OCI-LY7 (cell line): ENCODE results near the gene ZDHHC11B. TPM values are rescaled to one million over a fixed set of nuclear protein-coding genes. Genes with fewer than 3 reads are reported as not detected.

ENCODE experiments used
- BruUV-seq: library from RNA; stranded (reverse); fragments of 400-500 nt; replicated peaks from 2 replicates; lab custom pipeline; 2021; lab: Mats Ljungman, UMichigan
- CTCF ChIA-PET: fragments of 300-600 bp; sonication (Branson Sonifier 250); formaldehyde crosslinking; loops from one replicate; lab custom pipeline; 2022; ENCODE audit warnings: antibody characterized with exemption; ENCODE audit not compliant: unreplicated experiment; lab: Charles Lee
- POLR2A ChIA-PET: fragments of 300-600 bp; sonication (Branson Sonifier 250); formaldehyde crosslinking; loops from one replicate; lab custom pipeline; 2022; ENCODE audit warnings: antibody characterized with exemption; lab: Charles Lee
- DNase-seq: peaks from one replicate; pipeline ENCODE4 v3.0.0-alpha.2; 2015; ENCODE audit warnings: low spot score
- H2AFZ ChIP-seq: fragments of 200-600 bp; sonication (generic), shearing (Covaris generic); 2 replicates; pipeline ENCODE4 v1.6.1; 2014; ENCODE audit warnings: mild to moderate bottlenecking, antibody characterized with exemption, low read length, moderate library complexity
- H3K27ac ChIP-seq: fragments of 200-600 bp; sonication (generic); 2 replicates; pipeline ENCODE4 v1.5.1; 2014; ENCODE audit warnings: mixed run types, low read depth, mild to moderate bottlenecking, moderate library complexity, low read length, inconsistent platforms; ENCODE audit not compliant: poor library complexity, severe bottlenecking
- H3K36me3 ChIP-seq: fragments of 200-600 bp; sonication (generic); 2 replicates; pipeline ENCODE4 v1.6.1; 2014; ENCODE audit warnings: mild to moderate bottlenecking, antibody characterized with exemption, low read length, moderate library complexity, mixed read lengths; ENCODE audit not compliant: insufficient read depth
- H3K4me1 ChIP-seq: fragments of 200-600 bp; sonication (generic); 2 replicates; pipeline ENCODE4 v1.5.1; 2014; ENCODE audit warnings: mild to moderate bottlenecking, low read length; ENCODE audit not compliant: insufficient read depth, poor library complexity, severe bottlenecking
- H3K4me2 ChIP-seq: fragments of 200-600 bp; sonication (generic); 2 replicates; pipeline ENCODE4 v1.6.1; 2014; ENCODE audit warnings: mild to moderate bottlenecking, low read length
- H3K4me3 ChIP-seq: fragments of 200-600 bp; sonication (generic); 2 replicates; pipeline ENCODE4 v1.5.1; 2014; ENCODE audit warnings: mild to moderate bottlenecking, low read depth, low read length; ENCODE audit not compliant: poor library complexity, severe bottlenecking
- H3K79me2 ChIP-seq: fragments of 200-600 bp; sonication (generic); 2 replicates; pipeline ENCODE4 v1.6.1; 2016; ENCODE audit warnings: low read depth, mild to moderate bottlenecking, low read length, moderate library complexity, mixed read lengths; ENCODE audit not compliant: insufficient read depth
- H3K9me2 ChIP-seq: fragments of 200-600 bp; sonication (generic); 2 replicates; pipeline ENCODE4 v1.6.1; 2016; ENCODE audit warnings: mild to moderate bottlenecking, low read length, mixed read lengths; ENCODE audit not compliant: insufficient read depth
- H3K9me3 ChIP-seq: fragments of 200-600 bp; sonication (generic); 2 replicates; pipeline ENCODE4 v1.6.1; 2014; ENCODE audit warnings: mild to moderate bottlenecking, mixed run types, low read length, mixed read lengths
- H4K20me1 ChIP-seq: fragments of 200-600 bp; sonication (generic); 2 replicates; pipeline ENCODE4 v1.6.1; 2014; ENCODE audit warnings: mild to moderate bottlenecking, antibody characterized with exemption, low read length, moderate library complexity, mixed read lengths; ENCODE audit not compliant: insufficient read depth
- CTCF ChIP-seq: fragments of 200-600 bp; sonication (generic); conservative IDR thresholded peaks from 2 replicates; pipeline ENCODE4 v1.5.1; 2014; ENCODE audit warnings: mild to moderate bottlenecking, antibody characterized with exemption, low read length, moderate library complexity, mixed read lengths
- EZH2phosphoT487 ChIP-seq: fragments of 200-600 bp; sonication (generic); IDR thresholded peaks from 2 replicates; pipeline ENCODE4 v1.6.1; 2018; ENCODE audit warnings: low read depth, borderline replicate concordance, mild to moderate bottlenecking, mixed run types, antibody characterized with exemption, low read length, moderate library complexity, mixed read lengths
- intact Hi-C: fragments of 100-400 bp; cut with micrococcal nuclease; formaldehyde crosslinking; loops from one replicate; pipeline ENCODE4 v1.10.0; 2022; ENCODE audit not compliant: unreplicated experiment
- total RNA-seq, 2 experiments: library from RNA; depleted of rRNA in 1 of 2; stranded (reverse); fragments of >200 nt in 1 of 2; shearing (Covaris generic) in 1 of 2; gene quantifications; 2 replicates each; pipeline ENCODE4 v1.2.3, GENCODE V29; 2014 to 2022

Gene ZDHHC11B
- total RNA-seq, 2 experiments from 2014 or later: 0.29 TPM; not detected in 1

- POLR2A ChIA-PET: no interaction called here
- CTCF ChIA-PET: no interaction called here
- no peaks in the 10 kb centered on the region for H3K9me2 ChIP-seq
These were observed 22.4 kb downstream of the ZDHHC11B start for GRCh38 chr5:761854-762710.

GRCh38 chr5:761059-761771, 23.3 kb downstream of the ZDHHC11B start:
- Histone ChIP-seq H3K4me1 (no peaks in the 10 kb centered on the region), H3K9me2 (no peaks in the 10 kb centered on the region), H3K9me3 (no peaks in the 10 kb centered on the region), H3K4me2 (no peak overlapping the region), H3K79me2 (no peaks in the 10 kb centered on the region), H3K27ac (no peak overlapping the region), H3K4me3 (no peak overlapping the region), H4K20me1 (no peaks in the 10 kb centered on the region), H2AFZ (no peak overlapping the region), H3K36me3 (no peaks in the 10 kb centered on the region)
- BruUV-seq: no TSS peak
- no peak for TF ChIP-seq CTCF
- TF ChIP-seq EZH2phosphoT487: no peak
- CTCF ChIA-PET: no interaction called here
- POLR2A ChIA-PET: no interaction called here
- intact Hi-C loops: no loop called here
- no peak for DNase-seq

More at GRCh38 chr5:761854-762710, 22.4 kb downstream of the ZDHHC11B start:
- Histone ChIP-seq H3K36me3 (no peaks in the 10 kb centered on the region), H4K20me1 (no peaks in the 10 kb centered on the region), H3K4me2 (no peak overlapping the region), H3K4me1 (no peaks in the 10 kb centered on the region), H2AFZ (no peak overlapping the region), H3K79me2 (no peaks in the 10 kb centered on the region), H3K9me3 (no peaks in the 10 kb centered on the region), H3K4me3 (no peak overlapping the region), H3K27ac (no peak overlapping the region)
- no peak for DNase-seq
- no peak for TF ChIP-seq CTCF
- no peak for TF ChIP-seq EZH2phosphoT487
- BruUV-seq: no TSS peak
- intact Hi-C loops: no loop called here
